ENCODE results near the gene TRIM65.
"Not testable (repeated sequence)": the region's sequence is repeated elsewhere in the genome, so short reads cannot be mapped to it uniquely, and the experiment has no call there.

The TRIM65 gene

GRCh38 chr17:75895370-75896155 is 1.2 kb downstream of the TRIM65 start:
- peak; percentile 45 for DNase-seq

- no peak for DNase-seq
These were observed 2.6 kb downstream of the TRIM65 start for GRCh38 chr17:75894049-75894733.

GRCh38 chr17:75893305-75894048 is 3.3 kb downstream of the TRIM65 start:
- DNase-seq = no peak

GRCh38 chr17:75892556-75893224 is 4.1 kb downstream of the TRIM65 start:
- no peak for DNase-seq

GRCh38 chr17:75891605-75892555 is 4.9 kb downstream of the TRIM65 start:
- DNase-seq = no peak

- no peak for DNase-seq
These were observed 5.6 kb downstream of the TRIM65 start for GRCh38 chr17:75891022-75891604.

GRCh38 chr17:75889454-75889853 is 7.3 kb downstream of the TRIM65 start:
- no peak for DNase-seq

GRCh38 chr17:75888484-75888883 is 8.3 kb downstream of the TRIM65 start:
- no peak for DNase-seq

- not testable (repeated sequence) for DNase-seq
These were observed 10.9 kb downstream of the TRIM65 start for GRCh38 chr17:75885860-75886259.

- no peak for DNase-seq
These were observed 11.3 kb downstream of the TRIM65 start for GRCh38 chr17:75885431-75885830.

- DNase-seq = no peak
These were observed 14.9 kb downstream of the TRIM65 start for GRCh38 chr17:75881678-75882454.

GRCh38 chr17:75880266-75880665 is 16.5 kb downstream of the TRIM65 start:
- no peak for DNase-seq

- DNase-seq = peak; percentile 39
These were observed 18.4 kb downstream of the TRIM65 start, which contains the start of gene TRIM47 for GRCh38 chr17:75878174-75878998. Gene TRIM47 (minus strand): TSS chr17:75878581. CDS start chr17:75878548, 33 bp downstream.

- peak; percentile 53 for DNase-seq
These were observed 19.0 kb downstream of the TRIM65 start for GRCh38 chr17:75877752-75878173.

GRCh38 chr17:75876938-75877751 is 19.6 kb downstream of the TRIM65 start:
- DNase-seq = peak; percentile 87

- DNase-seq = no peak
These were observed 20.4 kb downstream of the TRIM65 start for GRCh38 chr17:75876190-75876937.

- no peak for DNase-seq
These were observed 20.9 kb downstream of the TRIM65 start for GRCh38 chr17:75875940-75876189.
